Neural cell (in vitro differentiated cells): ENCODE data around the gene STK24.

Experiments used
- EP300 ChIP-seq: fragments of 450-650 bp; conservative IDR thresholded peaks from 2 replicates; pipeline ENCODE4 v1.6.1; 2014; ENCODE audit warnings: antibody characterized with exemption, mild to moderate bottlenecking, moderate library complexity; ENCODE audit not compliant: poor library complexity, severe bottlenecking
- EZH2 ChIP-seq: fragments of 200-600, 300-800 bp; shearing (Covaris generic), sonication (generic); IDR thresholded peaks from 2 replicates; pipeline ENCODE4 v1.6.1; 2014; ENCODE audit warnings: antibody characterized with exemption, low read length, borderline replicate concordance, mild to moderate bottlenecking; ENCODE audit not compliant: insufficient read depth, poor library complexity, severe bottlenecking
- MXI1 ChIP-seq: fragments of 450-650 bp; conservative IDR thresholded peaks from 2 replicates; pipeline ENCODE4 v1.6.1; 2014; ENCODE audit warnings: antibody characterized with exemption, mild to moderate bottlenecking; ENCODE audit not compliant: poor library complexity, severe bottlenecking
- RAD21 ChIP-seq: fragments of 450-650 bp; conservative IDR thresholded peaks from 2 replicates; pipeline ENCODE4 v1.6.1; 2014; ENCODE audit warnings: antibody characterized with exemption, mild to moderate bottlenecking, moderate library complexity
- REST ChIP-seq: IDR thresholded peaks from 2 replicates; pipeline ENCODE4 v1.6.1; 2012; ENCODE audit warnings: borderline replicate concordance
- TF ChIP-seq, protein P1 (sequence below): fragments of 450-650 bp; IDR thresholded peaks from 2 replicates; pipeline ENCODE4 v1.5.1; 2014; ENCODE audit warnings: antibody characterized with exemption, mild to moderate bottlenecking, moderate library complexity; ENCODE audit not compliant: poor library complexity, severe bottlenecking

DNA sequence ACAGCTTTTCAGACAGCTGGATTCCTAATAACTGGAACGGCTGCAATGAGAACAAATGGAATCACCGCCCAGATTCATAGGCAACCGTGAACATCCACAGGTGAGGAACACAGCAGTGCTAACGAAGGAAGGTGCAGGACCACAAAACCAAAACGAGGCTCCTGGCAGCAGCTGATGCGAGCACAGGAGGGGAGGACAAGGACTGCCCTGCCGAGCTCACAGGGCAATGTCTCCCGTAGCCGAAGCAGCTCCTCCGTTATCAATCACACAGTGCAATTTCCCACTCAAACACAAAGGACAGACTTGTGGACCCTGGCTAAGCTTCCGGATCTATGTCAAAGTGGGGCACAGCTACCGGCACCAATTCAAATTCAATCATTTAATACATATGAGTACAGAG is 70.6 kb downstream of the STK24 start:
- TF ChIP-seq, protein P1, sequence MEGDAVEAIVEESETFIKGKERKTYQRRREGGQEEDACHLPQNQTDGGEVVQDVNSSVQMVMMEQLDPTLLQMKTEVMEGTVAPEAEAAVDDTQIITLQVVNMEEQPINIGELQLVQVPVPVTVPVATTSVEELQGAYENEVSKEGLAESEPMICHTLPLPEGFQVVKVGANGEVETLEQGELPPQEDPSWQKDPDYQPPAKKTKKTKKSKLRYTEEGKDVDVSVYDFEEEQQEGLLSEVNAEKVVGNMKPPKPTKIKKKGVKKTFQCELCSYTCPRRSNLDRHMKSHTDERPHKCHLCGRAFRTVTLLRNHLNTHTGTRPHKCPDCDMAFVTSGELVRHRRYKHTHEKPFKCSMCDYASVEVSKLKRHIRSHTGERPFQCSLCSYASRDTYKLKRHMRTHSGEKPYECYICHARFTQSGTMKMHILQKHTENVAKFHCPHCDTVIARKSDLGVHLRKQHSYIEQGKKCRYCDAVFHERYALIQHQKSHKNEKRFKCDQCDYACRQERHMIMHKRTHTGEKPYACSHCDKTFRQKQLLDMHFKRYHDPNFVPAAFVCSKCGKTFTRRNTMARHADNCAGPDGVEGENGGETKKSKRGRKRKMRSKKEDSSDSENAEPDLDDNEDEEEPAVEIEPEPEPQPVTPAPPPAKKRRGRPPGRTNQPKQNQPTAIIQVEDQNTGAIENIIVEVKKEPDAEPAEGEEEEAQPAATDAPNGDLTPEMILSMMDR = no peak
- no peak for TF ChIP-seq MXI1
- TF ChIP-seq EZH2 = no peak
- TF ChIP-seq RAD21 = no peak
- no peak for TF ChIP-seq REST
- no peak for TF ChIP-seq EP300
